GM12872 (cell line): ENCODE measurements around the gene WRAP53.

ENCODE experiments used
- TF ChIP-seq, protein P1 (sequence below): IDR thresholded peaks from 3 replicates; pipeline ENCODE4 v1.5.1; 2011; ENCODE audit warnings: low read depth, mild to moderate bottlenecking, low read length, moderate library complexity; ENCODE audit not compliant: insufficient read depth

The WRAP53 gene

DNA sequence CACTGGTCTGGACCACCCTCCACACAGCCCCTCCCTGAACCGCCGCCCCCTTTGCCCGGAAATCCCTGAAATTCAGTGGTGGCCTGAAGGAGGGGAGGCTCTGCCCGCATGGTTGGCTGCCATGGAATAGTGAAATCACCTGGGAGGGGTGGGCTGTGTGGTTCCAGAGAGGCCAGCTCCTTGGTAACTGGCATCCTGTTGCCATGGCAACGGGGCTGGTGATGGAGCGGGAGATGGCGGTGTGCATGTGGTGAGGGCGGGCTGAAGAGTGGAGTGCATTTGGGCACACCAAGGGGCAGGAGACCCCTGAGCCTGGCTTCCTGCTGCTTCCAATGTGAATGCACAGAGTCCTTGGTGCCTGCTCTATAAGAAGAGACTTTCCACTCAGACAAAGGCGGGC is 19.2 kb downstream of the WRAP53 start:
- TF ChIP-seq, protein P1, sequence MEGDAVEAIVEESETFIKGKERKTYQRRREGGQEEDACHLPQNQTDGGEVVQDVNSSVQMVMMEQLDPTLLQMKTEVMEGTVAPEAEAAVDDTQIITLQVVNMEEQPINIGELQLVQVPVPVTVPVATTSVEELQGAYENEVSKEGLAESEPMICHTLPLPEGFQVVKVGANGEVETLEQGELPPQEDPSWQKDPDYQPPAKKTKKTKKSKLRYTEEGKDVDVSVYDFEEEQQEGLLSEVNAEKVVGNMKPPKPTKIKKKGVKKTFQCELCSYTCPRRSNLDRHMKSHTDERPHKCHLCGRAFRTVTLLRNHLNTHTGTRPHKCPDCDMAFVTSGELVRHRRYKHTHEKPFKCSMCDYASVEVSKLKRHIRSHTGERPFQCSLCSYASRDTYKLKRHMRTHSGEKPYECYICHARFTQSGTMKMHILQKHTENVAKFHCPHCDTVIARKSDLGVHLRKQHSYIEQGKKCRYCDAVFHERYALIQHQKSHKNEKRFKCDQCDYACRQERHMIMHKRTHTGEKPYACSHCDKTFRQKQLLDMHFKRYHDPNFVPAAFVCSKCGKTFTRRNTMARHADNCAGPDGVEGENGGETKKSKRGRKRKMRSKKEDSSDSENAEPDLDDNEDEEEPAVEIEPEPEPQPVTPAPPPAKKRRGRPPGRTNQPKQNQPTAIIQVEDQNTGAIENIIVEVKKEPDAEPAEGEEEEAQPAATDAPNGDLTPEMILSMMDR, result no peak

DNA sequence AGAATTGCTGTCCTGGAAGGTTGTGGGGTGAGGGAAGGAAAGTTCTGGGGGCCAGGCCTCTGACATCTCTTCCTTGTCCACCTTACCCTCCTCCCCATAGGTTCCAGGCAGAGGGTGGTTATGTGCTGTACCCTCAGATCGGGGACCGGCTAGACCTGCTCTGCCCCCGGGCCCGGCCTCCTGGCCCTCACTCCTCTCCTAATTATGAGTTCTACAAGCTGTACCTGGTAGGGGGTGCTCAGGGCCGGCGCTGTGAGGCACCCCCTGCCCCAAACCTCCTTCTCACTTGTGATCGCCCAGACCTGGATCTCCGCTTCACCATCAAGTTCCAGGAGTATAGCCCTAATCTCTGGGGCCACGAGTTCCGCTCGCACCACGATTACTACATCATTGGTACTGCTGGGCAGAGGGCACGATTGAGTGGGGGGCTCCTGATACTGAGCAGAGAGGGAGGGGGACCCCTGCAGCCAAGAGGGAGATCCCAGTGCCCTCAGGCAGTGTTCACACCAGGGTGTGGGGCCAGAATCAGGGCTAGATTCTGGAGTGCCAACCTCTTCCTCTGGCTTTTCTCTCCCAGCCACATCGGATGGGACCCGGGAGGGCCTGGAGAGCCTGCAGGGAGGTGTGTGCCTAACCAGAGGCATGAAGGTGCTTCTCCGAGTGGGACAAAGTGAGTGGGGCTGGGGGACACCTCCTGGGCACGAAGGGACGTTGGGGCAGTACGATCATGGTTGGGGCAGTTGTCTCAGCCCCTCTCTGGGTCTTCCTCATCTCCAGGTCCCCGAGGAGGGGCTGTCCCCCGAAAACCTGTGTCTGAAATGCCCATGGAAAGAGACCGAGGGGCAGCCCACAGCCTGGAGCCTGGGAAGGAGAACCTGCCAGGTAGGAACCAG is 19.8 kb downstream of the WRAP53 start:
- TF ChIP-seq, protein P1, result no peak

DNA sequence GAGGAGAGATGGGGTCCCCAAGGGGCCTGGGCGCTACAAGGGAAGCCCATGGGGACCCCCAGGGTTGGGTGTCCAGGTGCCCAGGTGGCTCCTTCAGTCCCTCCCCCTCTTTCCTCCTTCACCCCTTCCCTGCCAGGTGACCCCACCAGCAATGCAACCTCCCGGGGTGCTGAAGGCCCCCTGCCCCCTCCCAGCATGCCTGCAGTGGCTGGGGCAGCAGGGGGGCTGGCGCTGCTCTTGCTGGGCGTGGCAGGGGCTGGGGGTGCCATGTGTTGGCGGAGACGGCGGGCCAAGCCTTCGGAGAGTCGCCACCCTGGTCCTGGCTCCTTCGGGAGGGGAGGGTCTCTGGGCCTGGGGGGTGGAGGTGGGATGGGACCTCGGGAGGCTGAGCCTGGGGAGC is 20.8 kb downstream of the WRAP53 start:
- TF ChIP-seq, protein P1, result no peak

DNA sequence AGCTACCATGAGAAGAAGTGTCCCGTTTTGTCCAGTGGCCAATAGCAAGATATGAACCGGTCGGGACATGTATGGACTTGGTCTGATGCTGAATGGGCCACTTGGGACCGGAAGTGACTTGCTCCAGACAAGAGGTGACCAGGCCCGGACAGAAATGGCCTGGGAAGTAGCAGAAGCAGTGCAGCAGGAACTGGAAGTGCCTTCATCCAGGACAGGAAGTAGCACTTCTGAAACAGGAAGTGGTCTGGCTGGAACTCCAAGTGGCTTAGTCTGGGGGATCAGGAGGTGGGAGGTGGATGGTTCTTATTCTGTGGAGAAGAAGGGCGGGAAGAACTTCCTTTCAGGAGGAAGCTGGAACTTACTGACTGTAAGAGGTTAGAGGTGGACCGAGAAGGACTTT is 22.0 kb downstream of the WRAP53 start:
- TF ChIP-seq, protein P1, result no peak

DNA sequence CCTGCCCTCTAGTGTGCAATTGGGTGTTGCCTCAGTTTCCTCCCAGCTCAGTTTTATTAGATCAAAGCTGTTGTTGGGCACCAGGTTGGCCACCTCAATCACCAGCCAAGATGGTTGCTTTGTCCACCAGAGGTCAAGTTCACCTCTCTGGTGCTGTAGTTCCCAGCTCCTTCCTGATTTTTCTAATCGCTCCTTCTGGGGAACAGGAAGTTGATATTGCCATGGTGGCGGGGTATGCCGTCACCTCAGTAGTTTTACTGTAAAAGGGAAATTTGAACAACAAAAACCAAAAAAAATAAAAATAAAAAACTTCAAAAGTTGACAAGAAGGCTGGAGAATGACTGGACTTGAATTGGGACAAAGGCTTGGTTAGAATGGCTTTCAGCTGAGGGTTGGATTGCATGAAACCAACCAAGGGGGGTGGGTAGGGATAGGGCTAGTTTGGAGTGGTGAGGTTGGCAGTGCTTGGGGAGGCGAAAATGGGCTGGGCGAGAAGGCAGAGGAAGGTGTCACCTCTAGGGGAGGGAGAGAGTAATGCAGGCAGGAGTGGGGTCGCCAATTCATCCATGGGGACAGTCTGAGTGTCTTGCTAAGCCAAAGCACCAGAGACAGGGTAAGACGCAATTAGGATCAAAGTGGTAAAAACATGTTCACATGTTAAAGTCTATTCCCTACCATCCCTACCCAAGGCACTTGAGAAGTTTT is 22.9 kb downstream of the WRAP53 start:
- TF ChIP-seq, protein P1, result peak; percentile 54

DNA sequence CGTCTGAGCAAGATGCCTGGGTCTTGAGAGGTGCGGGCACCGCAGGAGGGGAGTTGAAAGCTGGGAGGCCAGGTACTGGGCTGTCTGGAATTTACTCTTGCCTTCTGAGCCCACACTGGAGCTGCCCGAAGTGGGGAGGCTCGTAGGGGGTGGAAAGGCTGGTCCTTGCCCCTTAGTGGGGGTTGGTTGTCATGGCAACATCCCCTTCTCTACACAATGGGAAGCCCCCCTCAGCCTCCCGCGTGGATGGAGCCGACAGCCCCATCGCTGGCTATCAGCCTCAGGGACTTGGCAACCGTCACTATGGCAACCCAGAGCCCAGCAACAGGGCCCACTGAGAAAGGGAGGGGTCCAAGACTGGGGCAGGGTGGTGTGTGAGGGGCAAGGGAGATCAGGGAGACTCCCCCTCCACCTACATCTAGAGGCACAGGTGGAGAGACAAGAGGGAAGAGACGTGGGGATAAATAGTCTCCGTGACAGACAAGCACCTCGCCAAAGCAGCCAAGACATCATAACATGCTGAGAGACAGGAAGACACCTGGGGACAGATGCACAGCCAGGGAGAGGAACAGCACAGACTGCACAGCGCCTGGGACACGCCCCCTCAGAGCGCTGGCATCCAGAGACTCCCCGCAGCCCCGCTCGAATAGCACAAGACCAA is 24.0 kb downstream of the WRAP53 start:
- TF ChIP-seq, protein P1, result no peak

DNA sequence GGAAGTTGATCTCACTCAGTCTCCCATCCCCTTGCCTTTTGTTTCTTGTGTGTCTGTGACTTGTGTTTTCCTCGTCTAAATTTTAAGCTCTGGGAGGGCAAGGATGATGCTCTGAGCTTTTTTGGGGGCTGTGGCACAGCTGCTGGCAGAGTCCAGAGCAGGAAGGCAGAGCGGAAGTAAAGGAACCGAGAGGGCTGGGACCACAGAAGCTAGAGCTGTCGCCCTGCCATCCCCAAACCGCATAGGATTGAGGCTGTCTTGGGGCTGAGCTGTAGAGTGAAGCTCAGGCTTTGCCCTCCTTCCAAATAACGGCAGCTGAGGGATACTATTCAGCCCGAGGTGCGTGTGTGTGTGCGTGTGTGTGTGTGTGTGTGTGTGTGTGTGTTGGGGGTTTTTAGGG is 25.5 kb downstream of the WRAP53 start:
- TF ChIP-seq, protein P1, result no peak
